ENCODE measurements around the gene RAB31. TPM values are rescaled to one million over a fixed set of nuclear protein-coding genes. Genes with fewer than 3 reads are reported as not detected.

RAB31 gene
- polyA plus RNA-seq, 1 of the 3 experiments (the other 2 are of a cell fraction), result 23.0 TPM

DNA sequence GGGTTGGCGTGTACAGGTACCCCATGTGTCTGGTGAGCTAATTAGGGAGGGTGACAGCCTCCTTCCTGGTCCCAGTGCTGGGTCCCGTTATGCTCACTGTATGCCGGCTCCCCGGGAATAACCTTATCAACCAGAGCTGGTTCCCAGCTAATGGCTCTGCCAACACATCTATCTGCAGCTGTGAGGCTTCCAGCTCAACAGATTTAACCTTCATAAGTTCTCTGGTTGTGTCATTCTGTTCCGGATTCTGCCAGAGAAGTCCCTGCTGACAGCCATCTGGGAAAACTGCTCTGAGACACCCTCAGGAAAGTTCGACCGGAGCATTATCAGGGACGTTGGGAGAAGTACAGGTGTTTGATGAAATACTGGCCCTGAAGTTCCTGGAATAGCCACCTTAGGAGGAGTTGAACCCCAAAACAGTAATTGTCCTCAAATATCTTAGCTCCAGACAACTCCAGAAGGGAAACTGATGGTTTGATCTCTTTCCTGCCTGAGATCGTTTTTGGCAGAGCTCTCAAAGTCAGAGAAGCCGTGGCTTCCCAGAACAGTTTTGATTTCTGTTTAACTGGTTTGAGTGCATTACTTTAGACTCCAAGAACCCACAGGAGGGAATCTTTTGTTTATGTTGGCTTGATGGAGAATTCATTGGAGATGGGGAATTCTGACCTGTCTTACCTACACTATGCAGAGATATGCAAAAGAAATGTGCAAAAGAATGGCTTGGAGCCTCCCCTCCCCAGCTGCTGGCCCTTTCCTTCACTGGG lies 138.2 kb downstream of the RAB31 start:
- Histone ChIP-seq H2AFZ (ENCODE audit: low read depth) (no peak overlapping the region), H3K27me3 (ENCODE audit: insufficient read depth) (no peaks in the 10 kb centered on the region), H4K20me1 (ENCODE audit: insufficient read depth) (no peaks in the 10 kb centered on the region), H3K4me3 (ENCODE audit: low read depth in 2 of 2, low read length in 1 of 2) (no peak overlapping the region), H3K79me2 (ENCODE audit: insufficient read depth) (no peaks in the 10 kb centered on the region), H3K4me2 (no peak overlapping the region), H3K4me1 (ENCODE audit: control insufficient read depth in 1 of 2, insufficient read depth in 2 of 2, low read depth in 1 of 2, low read length in 1 of 2) (peaks cover 0 to 5% of the 10 kb centered on the region in 2 experiments; a peak in 1 of 4 replicates), H3K9me3 (no peaks in the 10 kb centered on the region), H3K9me2 (no peaks in the 10 kb centered on the region), H3K27ac (ENCODE audit: low read depth in 2 of 2, low read length in 1 of 2) (no peak overlapping the region), H3F3A (replicated peaks; ENCODE audit: insufficient read depth) (no peaks in the 10 kb centered on the region), H3K36me3 (replicated peaks in 1 of 2; ENCODE audit: control insufficient read depth in 1 of 2, insufficient read depth in 2 of 2, low read length in 1 of 2) (no peaks in the 10 kb centered on the region), H3K9ac (no peak overlapping the region)
- ChIA-PET CTCF (interaction anchor here (1.3 kb wide), 1 partner anchor 23 kb away, joined by 5 read pairs; no protein-coding TSS in a partner anchor), POLR2A (interaction anchor here (1.6 kb wide), 1 partner anchor 16 kb away, joined by 3 read pairs; no protein-coding TSS in a partner anchor)
- WGBS (ENCODE audit: low lambda C conversion rate), result 86% methylated on average over 9 of the region's 10 CpGs
- no peak for DNase-seq
- TF ChIP-seq NFIC (IDR thresholded peaks at IDR 0.05; ENCODE audit: borderline replicate concordance) (0 out of 2 replicates have a peak, but pooled peaks have one; percentile 17), MEF2A (IDR thresholded peaks at IDR 0.05; ENCODE audit: borderline replicate concordance, low read depth) (no peak)

DNA sequence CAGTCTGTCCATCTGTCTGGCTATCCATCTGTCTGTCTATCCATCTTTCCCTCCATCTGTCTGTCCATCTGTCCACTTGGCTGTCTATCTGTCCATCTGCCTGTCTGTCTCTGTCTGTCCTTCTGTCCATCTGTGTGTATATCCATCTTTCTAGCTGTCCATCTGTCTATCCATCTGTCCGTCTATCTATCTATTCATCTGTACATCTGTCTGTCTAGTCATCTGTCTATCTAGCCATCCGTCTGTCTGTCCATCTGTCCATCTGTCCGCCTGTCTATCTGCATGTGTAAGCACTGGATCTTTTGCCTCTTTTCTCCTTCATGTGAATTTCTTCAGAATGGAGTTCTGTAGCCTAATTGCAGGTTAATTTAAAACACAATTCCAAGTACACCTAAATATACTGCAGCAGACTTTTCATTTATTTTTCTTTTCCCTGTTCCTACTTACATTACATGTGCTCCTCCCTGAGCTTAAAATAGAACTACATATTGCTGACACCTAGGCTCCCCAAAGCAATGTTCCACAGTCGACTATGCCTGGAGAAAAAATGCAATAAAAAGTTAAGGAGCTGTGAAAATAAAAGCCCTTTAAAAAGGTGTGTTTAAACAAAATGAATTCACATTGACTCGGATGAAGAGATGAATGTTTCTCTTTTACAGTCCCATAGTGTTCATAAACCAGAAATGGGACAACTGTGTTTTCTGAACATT lies 140.2 kb downstream of the RAB31 start:
- DNase-seq, result no peak
- WGBS (ENCODE audit: low lambda C conversion rate), result 92% methylated on average over 5 of the region's 5 CpGs
- POLR2A ChIA-PET, result no interaction called here
- TF ChIP-seq MEF2A (IDR thresholded peaks at IDR 0.05; ENCODE audit: borderline replicate concordance, low read depth), result no peak
- TF ChIP-seq FOXM1 (IDR thresholded peaks at IDR 0.05; ENCODE audit: low read depth), result no peak
- TF ChIP-seq, protein P1, sequence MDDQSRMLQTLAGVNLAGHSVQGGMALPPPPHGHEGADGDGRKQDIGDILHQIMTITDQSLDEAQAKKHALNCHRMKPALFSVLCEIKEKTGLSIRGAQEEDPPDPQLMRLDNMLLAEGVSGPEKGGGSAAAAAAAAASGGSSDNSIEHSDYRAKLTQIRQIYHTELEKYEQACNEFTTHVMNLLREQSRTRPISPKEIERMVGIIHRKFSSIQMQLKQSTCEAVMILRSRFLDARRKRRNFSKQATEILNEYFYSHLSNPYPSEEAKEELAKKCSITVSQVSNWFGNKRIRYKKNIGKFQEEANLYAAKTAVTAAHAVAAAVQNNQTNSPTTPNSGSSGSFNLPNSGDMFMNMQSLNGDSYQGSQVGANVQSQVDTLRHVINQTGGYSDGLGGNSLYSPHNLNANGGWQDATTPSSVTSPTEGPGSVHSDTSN (IDR thresholded peaks at IDR 0.05), result no peak
- TF ChIP-seq RCOR1 (IDR thresholded peaks at IDR 0.05; ENCODE audit: low read length), result no peak
- TF ChIP-seq ELF1 (IDR thresholded peaks at IDR 0.05), result no peak
- TF ChIP-seq TCF12 (IDR thresholded peaks at IDR 0.05), result no peak
- TF ChIP-seq RXRA (IDR thresholded peaks at IDR 0.05; ENCODE audit: borderline replicate concordance, low read depth), result no peak
- TF ChIP-seq GATA2 (CRISPR knock-in tag; IDR thresholded peaks at IDR 0.05), result no peak
- no peak for TF ChIP-seq SIN3A (IDR thresholded peaks at IDR 0.05; ENCODE audit: borderline replicate concordance, low read depth, low read length)
- TF ChIP-seq NFIC (IDR thresholded peaks at IDR 0.05; ENCODE audit: borderline replicate concordance), result no peak
- no peak for TF ChIP-seq RAD21 (IDR thresholded peaks at IDR 0.05; ENCODE audit: low read length)
- TF ChIP-seq POLR2AphosphoS5 (IDR thresholded peaks at IDR 0.05; ENCODE audit: low read depth, low read length), result no peak
- TF ChIP-seq NRF1 (IDR thresholded peaks at IDR 0.05; ENCODE audit: low read depth, low read length), result no peak
- no peak overlapping the region for H3K27ac ChIP-seq (ENCODE audit: low read depth in 2 of 2, low read length in 1 of 2)
- no peaks in the 10 kb centered on the region for H3K27me3 ChIP-seq (ENCODE audit: insufficient read depth)
- no peak overlapping the region for H3K4me2 ChIP-seq
- CTCF ChIA-PET, result no interaction called here
- H4K20me1 ChIP-seq (ENCODE audit: insufficient read depth), result no peaks in the 10 kb centered on the region
- H3K4me3 ChIP-seq (ENCODE audit: low read depth in 2 of 2, low read length in 1 of 2), result no peak overlapping the region
- no peaks in the 10 kb centered on the region for H3K9me2 ChIP-seq
- H3F3A ChIP-seq (replicated peaks; ENCODE audit: insufficient read depth), result no peaks in the 10 kb centered on the region
- no peaks in the 10 kb centered on the region; the same call in 1 of the 2 replicates for H3K79me2 ChIP-seq (ENCODE audit: insufficient read depth)
- peaks cover 0 to 5% of the 10 kb centered on the region in 2 experiments; a peak in 1 of 4 replicates for H3K4me1 ChIP-seq (ENCODE audit: control insufficient read depth in 1 of 2, insufficient read depth in 2 of 2, low read depth in 1 of 2, low read length in 1 of 2)
- peaks cover 0 to 4% of the 10 kb centered on the region in 2 experiments for H3K36me3 ChIP-seq (replicated peaks in 1 of 2; ENCODE audit: control insufficient read depth in 1 of 2, insufficient read depth in 2 of 2, low read length in 1 of 2)
- no peak overlapping the region for H3K9ac ChIP-seq
- H3K9me3 ChIP-seq, result peaks cover 8% of the 10 kb centered on the region; the same call in 1 of the 2 replicates
- no peak overlapping the region for H2AFZ ChIP-seq (ENCODE audit: low read depth)

Data from SK-N-SH (cell line).